Activated CD4-positive, alpha-beta T cell treated with anti-CD3 and anti-CD28 coated beads, Interleukin-2, amount 50 U/mL, for 16 hours (primary cell): Measurements from ENCODE around the gene ACIN1.
A peak's percentile ranks its signal among the peaks of the same experiment; 100 is the strongest.
"Not testable (repeated sequence)": the region's sequence is repeated elsewhere in the genome, so short reads cannot be mapped to it uniquely, and the experiment has no call there.

Experiments used
- DNase-seq: peaks from one replicate; pipeline ENCODE4 v3.0.0-alpha.2; 2020

ACIN1 gene

DNA sequence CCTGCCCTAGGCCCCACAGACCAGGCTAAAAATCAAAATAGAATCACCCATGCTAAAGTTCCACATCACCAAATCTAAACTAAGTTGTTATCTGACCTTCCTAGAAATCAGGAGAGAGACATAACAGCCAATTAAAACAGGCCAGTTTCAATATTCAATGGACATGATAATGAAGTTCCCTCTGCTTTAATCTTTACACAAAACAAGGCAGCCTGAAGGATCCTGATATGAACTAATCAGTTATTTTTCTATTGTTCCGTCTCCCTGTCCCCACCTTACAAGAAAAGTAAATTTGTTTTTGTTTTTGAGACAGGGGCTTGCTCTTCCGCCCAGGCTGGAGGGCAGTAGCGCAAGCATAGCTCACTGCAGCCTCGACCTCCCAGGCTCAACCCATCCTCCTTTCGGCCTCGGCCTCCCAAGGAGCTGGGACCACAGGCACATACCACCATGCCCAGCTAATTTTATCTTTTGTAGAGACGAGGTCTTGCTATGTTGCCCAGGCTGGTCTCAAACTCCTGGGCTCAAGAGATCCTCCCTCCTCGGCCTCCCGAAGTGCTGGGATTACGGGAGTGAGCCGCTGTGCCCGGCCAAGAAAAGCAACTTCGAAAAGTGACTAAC is 29.5 kb upstream of the ACIN1 start:
- DNase-seq: no peak

DNA sequence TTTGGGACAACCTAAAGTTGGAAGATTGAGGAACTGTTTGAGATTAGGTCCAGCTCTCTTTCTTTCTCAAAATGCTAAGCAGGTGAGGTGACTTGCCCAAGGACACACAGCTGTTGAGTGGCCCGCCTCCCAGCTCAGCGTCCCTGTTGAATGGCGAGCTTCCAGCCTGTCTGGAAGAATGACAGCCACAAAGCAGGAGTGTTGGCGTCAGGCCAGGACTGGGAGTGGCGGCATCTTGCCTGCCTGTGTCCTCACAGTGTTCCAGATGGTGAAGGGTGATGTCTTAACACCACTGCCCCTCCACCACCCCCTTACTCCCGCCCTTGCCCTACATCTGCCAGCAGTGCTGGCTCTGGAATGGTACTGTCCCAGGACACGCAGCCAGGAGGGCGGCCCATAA is 28.5 kb upstream of the ACIN1 start:
- no peak for DNase-seq

DNA sequence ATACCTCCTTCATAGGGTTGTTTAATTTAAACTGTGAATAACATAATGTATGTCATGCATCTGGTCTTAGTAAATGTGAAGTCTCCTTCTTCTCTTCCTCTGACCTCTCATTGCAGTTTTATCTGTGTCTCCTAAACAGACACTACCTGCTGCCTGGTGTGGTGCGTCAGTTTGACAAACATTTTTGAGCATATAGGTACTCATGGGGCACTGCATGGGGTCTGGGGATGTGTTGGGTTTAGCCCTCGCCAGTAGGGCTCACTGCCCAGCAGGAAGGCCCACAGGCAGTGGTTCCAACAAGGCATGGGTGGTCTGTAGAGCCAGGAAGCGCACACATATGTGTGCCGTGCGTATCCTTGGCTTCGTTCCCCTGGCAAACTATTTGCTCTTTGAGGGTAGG is 27.1 kb upstream of the ACIN1 start:
- no peak for DNase-seq

DNA sequence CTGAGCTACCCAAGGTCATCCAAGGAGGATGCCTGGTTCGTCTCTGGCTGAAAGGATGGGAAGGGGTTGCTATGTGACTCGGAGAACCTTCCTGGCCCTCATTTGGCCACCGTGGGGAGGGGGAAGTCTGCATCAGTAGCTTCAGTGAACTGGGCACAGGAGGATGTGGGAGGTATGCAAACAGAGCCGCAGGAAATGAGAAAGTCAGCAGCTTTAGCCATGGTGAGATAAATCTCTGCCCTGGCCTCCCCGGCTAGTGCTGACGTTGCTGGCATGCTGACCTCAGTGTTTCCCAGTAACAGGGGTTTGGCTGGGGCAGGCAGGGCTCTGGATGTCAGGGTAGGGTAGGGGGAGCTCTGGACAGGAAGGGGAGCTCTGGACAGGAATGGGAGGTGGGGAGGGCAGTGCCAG is 26.4 kb upstream of the ACIN1 start:
- peak; percentile 19 for DNase-seq

DNA sequence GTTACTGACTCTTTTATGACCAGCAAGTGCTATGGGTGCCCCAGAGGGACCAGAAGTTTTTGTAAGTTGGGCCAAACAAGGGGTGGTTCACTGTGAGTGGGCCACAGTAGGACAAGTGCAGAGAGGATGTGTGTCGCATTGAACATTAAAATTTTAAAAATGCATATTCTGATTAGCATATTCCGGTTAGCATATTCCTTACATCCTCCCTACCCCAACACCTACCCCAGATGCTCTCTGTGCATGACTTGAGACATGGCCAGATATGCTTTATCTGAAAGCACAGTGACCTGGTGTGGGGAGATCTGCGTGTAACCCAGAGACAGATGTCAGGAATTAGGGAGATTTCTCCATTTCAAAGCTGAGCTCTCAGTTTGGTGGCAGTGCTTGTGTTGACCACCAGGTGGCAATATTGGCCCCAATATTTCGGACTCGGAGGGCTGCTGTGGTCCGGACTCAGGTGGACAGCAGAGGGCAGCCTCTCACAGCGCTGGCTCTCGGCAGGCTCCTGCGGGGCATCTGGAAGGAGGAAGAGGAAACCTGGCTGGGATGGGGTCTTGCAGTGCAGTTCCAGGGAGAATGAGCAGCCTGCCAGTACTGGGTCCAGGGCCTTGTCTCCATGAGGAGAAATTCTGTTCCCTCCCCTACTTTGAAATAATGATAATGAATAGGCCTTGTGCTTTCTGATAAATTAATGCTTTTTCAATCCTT is 25.8 kb upstream of the ACIN1 start:
- DNase-seq: peak; percentile 88

DNA sequence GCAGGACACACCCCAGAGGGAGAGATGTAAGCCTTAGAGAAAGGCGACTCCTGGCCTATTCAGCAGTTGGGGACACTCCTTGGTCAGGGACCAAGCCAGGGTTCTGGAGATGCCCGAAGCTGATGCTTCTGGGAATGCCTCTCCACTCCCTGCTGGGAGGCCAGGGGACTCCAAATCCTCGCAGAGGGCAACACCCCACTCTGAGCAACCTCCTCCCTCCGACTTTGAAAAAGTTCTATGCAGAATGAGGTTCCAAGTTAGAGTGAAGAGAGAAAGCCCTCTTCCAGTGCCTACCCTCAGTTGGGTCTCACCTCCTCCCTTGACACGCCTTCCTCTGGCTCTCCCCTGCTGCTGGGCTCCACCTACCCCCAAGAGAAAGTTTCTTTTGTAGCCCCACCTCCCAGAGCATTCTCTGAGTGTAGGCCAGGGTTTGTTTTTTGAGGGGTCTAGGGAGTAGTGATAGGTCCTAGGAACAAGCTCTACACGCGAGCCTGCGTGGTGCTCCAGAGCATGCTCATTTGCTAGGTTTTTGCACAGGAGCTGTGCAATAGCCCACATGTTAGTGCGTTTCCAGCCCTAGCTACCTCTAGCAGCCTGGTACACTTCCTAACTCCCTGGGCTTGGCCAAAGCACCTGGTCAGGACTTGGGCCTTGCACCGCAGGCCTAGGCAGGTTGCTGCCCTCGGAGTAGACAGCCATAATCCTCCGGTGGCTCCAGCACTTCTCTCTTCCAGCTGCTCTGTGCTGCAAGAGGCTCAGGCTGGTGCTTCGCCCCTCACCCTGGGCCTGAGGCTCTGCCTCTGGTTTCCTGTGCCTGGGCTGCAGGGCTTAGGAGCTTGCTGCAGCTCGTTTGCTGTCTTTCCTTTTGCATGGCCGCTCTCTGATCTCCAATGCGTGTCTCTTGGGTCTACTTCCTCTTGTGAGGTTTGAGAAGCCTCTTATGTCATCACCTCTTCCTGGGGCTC is 24.7 kb upstream of the ACIN1 start:
- DNase-seq: no peak

DNA sequence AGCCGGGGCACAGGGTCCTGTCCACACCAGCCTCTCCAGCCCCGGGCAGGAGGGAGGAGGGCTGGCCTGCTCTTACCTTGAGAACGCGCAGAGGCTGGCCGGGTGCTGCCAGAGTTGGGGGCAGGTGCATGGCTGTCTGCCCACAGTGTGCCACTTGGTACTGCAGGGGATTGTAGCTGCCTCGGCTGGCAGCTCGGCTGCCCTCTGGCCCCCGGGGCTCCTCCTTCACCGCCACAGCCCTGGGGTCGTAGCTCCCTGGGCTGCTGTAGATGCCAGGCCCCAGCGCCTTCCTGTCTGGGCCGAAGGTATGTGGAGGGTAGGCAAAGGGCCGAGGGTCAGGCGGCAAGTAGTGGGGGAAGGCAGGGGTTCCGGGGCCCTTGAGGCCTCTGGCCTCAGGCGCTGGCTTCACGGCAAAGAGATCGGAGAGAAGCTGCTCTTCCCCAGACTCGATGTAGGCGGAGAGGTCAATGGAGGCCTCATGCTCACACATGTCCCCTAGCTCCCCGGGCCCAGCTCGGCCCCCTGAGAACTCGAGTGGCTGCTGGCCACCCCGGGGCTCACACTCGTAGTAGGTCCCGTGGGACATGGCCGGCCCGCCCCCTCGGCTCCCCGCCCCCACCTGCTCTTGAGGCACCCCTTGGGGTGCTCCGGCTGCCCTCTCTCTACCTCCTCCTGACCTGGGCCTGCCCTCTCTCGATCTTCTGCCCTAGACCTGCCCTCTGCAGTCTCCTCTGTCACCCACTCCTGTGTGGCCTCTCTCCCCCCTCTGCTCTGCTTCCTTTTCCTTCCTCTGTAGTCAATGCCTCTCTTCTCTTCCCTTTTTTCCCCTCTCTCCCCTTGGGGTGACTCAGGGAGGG is 23.8 kb upstream of the ACIN1 start, which contains the start of gene CEBPE:
Gene CEBPE (minus strand): TSS at position 750 of the 857 bp plus-strand sequence. CDS start 164 bp downstream, at position 586.
- DNase-seq: no peak

DNA sequence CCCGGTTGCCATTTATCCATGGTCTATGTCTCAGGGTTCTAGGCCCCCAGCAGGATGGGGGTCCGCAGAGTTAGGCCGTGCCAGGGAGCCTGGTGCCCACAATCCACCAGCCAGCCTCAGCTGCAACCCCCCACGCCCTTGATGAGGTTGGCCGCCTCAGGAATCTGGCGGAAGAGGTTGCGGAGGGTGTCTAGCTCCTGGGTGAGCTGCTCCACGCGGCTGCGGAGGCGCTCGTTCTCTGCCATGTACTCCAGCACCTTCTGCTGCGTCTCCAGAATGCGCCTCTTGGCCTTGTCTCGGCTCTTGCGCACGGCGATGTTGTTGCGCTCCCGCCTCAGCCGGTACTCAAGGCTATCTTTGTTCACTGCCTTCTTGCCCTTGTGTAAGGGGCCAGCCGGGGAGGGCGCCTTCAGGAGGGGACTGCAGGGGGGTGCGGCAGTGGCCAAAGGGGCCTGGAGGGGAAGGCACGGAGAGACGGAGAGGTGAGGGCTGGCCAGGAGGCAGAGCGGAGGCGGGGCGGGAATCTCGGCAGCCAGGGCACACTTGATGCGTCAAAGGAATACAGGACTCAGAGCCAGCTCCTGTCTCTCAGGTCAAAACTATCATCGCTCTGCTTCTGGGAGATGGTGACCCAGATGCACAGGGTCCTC is 22.6 kb upstream of the ACIN1 start:
- no peak for DNase-seq

DNA sequence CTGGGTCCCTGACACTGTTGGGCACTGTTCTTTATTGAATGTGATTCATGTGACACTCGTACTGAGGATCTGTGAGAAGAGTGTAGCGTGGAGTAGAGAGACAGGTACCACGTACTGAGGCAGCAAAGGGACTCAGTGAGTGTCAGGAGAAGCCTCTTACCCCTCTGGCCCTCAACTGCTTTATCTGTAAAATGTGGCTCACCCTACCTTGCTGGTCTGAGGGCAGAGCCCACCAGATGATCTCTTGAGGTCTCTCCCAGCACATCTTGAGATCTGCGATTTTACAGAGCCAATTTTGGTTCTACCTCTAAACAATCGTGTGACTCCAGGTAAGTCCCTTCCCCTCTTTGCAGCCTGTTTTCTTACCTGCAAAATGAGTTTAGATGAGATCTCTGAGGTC is 21.0 kb upstream of the ACIN1 start:
- no peak for DNase-seq

DNA sequence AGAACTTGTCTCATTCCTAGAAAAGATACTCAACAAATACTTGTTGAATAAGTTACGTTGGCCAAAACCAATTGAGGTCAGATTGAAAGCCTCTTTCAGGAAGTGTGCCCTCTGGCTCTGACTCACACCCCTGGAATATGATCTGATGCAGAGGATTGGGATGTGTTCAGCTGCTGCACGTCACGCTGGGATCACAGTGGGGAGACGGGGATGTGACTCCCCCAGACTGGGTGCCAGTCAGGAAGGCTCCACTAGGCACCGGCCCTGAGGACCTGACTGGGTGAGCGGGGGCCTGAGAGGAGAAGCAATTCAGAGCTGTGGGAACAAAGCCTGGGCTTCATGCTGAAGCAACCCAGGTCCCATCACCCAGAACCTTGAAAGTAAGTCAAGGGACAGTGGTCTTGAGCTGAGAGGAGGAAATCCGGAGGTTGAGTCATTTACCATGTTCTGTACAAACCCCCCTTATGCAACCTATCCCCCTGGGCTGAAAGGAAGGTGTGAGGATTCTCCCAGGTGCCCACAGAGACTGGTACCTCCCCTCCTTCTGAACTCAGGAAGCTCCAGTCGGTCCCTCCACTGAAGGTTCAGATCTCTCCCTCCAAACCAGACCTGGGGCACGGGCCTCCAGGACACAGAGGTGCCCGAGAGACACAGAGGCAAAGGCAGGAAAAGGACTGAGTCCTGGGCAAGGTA is 20.2 kb upstream of the ACIN1 start:
- DNase-seq: no peak

DNA sequence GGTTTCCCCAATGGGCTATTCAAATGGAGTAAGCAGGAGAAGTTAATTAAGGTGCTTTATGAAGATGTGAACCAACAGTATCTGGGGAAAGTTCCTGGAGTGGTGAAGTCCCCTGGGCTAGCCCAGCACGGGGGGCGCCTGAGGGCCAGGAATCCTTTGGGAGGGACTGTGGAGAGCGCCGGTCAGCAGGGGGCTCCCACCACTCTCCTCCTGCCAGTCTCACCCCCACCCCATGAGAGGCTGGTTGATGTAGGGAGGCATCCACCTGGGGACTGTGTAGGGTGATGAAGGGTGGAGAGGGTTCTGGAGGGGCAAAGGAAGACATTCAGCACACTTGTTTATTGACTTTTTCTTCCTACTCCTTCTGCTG is 19.7 kb upstream of the ACIN1 start:
- DNase-seq: no peak

DNA sequence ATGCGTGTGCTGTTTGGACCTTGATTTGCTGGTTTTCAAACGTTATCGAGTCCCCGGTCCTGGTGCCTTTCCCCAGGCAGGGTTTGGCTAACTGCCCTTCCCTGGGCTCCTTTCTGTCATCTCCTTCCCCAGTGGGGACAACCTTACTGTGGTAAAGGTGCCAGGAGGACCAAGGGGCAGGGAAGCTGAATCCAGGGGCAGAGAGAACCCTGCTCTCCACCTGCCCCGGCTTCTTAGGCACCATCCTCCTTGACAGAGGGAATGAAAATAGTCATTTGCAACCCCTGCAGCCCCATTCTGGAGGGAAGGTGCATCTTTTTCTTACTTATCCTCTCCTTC is 19.2 kb upstream of the ACIN1 start:
- DNase-seq: no peak

DNA sequence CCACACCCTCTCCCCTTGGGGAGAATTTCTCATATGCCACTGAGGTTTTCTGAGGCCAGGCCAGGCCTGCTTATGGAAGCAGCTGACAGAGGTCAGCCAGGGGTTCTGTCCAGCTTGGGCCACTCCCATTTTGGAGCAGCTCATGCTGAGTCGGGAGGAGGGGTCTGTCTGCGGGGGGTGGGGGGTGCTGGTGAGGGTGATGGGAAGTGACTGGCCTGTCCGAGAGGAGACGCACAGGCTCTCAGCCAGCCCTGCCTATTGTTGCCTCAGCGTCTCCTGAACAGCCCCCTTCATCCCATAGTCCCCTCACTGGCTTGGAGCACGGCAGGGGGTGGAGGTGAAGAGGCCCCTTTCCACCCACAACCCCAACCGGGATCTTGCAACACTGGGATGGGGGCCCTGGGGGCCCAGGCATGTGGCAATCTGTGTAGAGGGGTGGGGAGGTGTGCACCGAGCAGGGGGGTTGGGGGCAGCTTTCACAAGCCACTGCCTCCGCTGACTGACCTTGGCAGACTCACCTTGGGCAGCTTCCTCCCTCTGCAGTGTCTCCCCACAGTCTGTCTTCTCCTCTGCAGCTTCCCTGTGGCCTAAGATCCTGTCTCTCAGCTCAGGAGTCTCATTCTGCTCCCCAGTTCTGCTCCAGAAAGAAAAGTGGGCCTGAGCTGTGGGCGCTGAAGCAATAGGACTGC is 18.6 kb upstream of the ACIN1 start:
- DNase-seq: no peak

DNA sequence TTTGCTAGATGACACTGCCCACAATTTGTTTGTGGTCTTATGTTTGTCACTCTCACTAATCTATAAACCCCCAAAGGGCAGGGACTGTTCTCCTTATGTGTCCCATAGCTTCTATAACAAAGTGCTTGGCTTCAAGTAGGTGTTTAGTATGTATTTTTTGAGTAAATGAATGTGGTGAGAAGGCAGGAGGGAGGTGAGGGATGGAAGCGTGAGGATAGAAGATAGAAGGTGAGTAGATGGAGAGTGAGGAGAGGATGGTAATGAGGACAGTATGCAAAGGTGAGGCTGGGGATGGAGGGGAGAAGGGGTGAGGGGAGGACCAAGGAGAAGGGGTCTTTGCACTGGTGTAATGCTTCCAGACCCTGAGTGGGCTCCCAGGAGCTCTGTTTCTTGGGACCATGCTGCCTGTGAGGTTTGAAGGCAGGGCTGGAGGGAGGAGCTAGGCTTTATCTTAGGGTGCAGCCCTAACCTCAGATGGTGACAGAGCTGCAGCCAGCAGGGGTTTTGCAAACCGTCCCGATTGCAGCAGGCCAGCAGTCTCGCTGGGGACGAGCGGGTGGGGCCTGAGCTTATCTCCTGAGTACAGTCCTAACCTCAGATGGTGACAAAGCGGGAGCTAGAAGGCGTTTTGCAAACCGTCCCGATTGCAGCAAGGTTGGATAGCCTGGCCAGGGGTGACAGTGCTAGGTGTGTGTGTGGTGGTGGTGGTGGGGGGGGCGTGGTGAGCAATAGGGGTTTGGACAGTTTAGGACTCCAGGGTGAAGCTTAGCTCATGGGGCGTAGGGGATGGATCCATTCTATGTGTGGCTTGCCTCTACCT is 17.6 kb upstream of the ACIN1 start:
- DNase-seq: no peak

DNA sequence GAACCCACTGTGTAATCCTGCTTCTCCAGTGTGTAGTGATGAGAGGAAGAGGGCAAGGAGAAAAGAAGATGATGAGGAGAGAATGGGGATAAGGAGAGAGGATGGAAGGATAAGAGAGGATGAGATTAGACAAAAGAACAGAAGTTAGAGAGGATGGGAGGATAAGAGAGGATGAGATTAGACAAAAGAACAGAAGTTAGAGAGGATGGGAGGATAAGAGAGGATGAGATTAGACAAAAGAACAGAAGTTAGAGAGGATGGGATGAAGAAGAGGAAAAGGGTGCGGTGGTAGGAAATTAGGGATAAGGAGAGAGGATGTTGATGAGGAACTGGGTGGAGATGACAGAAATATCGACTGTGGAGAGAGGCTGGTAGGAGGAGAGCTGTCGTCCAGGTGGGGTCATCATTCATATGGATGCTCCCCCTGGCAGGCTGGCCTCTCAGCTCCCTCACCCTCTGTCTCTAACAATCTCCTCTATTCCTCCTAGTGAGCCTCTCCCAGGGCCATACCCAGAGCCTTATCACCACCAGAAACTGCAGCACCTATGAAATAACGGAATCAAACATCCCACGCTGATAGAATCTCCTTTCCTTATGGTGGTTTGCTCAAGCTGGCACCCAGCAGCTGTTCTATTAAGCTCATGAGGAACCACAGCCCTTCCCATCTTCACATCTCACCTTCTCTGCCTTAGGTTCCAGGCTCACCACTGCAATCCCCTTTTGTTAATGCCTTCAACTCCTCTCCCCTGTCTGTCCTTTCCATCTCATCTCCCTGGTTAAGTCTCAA is 15.8 kb upstream of the ACIN1 start:
- DNase-seq: no peak

DNA sequence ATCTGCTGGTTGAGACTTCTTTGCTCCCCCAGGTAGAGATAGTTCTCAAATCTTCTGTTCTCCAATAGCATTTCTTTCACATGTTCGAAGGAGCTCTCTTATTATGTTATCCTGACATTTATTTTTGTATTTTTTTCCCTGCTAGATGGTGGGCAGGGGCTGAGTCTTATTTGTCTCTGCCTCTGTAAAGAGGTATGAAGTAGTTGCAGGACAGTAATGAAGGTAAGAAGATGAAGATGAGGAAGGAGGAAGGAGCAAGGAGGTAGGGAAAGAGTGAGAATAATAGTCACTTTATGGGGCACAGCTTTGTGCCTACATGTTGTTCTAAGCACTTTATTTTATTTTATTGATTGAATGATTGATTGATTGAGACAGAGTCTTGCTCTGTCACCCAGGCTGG is 14.8 kb upstream of the ACIN1 start:
- DNase-seq: no peak

DNA sequence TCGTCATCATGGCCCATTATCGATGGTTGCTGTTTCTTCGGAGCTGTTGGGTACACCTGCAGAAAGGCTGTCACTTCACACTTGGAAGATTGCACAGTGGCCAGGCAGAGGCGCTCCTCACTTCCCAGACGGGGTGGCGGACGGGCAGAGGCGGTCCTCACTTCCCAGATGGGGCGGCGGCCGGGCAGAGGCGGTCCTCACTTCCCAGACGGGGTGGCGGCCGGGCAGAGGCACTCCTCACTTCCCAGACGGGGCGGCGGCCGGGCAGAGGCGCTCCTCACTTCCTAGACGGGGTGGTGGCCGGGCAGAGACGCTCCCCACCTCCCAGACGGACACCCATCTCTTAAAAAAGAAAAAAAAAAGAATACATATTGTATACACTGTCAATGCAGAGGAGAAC is 13.2 kb upstream of the ACIN1 start:
- not testable (repeated sequence) for DNase-seq

DNA sequence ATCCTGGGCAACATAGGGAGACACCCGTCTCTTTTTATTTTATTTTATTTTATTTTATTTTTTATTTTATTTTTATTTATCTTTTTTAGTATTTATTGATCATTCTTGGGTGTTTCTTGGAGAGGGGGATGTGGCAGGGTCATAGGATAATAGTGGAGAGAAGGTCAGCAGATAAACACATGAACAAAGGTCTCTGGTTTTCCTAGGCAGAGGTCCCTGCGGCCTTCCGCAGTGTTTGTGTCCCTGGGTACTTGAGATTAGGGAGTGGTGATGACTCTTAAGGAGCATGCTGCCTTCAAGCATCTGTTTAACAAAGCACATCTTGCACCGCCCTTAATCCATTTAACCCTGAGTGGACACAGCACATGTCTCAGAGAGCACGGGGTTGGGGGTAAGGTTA is 12.7 kb upstream of the ACIN1 start:
- DNase-seq: not testable (repeated sequence)

DNA sequence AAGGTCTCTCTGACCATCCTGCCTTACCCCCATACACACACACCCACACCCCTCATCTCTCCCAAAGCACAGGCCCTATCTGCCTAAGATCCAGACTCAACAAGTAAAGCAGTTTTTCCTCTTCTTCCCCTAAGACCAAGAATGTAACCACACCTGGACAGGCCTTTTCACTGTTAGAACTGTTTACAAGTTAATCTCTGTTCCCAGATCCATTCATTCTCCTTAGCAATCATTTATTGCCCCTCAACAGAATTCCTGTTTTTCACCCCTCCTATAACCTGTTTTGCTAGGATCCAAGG is 11.8 kb upstream of the ACIN1 start:
- DNase-seq: no peak
